IMR-90 (cell line): Measurements from ENCODE around the gene PPARGC1A. TPM values are rescaled to one million over a fixed set of nuclear protein-coding genes. Genes with fewer than 3 reads are reported as not detected.

Experiments
- ATAC-seq: fragments of 200-7000 bp; cut with Tn5 transposase; 2 replicates; pipeline ENCODE4 v1.9.1; 2020; ENCODE audit warnings: low read depth, mild to moderate bottlenecking, moderate library complexity
- BruUV-seq: library from RNA; stranded (reverse); fragments of 400-500 nt; replicated peaks from 2 replicates; lab custom pipeline; 2021; lab: Mats Ljungman, UMichigan
- CTCF ChIA-PET: fragments of 300-600 bp; formaldehyde crosslinking; extraction: SDS; loops from one replicate; lab custom pipeline; 2021; ENCODE audit warnings: antibody characterized with exemption; lab: Yijun Ruan, JAX
- POLR2A ChIA-PET: fragments of 300-600 bp; sonication (Branson Sonifier 250); formaldehyde crosslinking; loops from one replicate; lab custom pipeline; 2022; ENCODE audit warnings: antibody characterized with exemption; ENCODE audit not compliant: unreplicated experiment; lab: Charles Lee
- DNase-seq: peaks from one replicate; pipeline ENCODE4 v3.0.0; 2013
- H2AFZ ChIP-seq: replicated peaks from 2 replicates; pipeline ENCODE3; 2013; ENCODE audit warnings: low read length, mild to moderate bottlenecking; ENCODE audit not compliant: poor library complexity
- H2AK5ac ChIP-seq: 2 replicates; pipeline ENCODE4 v1.6.1; 2013; ENCODE audit warnings: low read depth, low read length, inconsistent platforms
- H2AK9ac ChIP-seq: replicated peaks from 2 replicates; pipeline ENCODE3; 2013; ENCODE audit warnings: mild to moderate bottlenecking, low read depth, low read length, moderate library complexity; ENCODE audit not compliant: poor library complexity
- H2BK120ac ChIP-seq: 2 replicates; pipeline ENCODE4 v1.6.1; 2013; ENCODE audit warnings: low read depth, low read length, inconsistent platforms
- H2BK15ac ChIP-seq: 3 replicates; pipeline ENCODE4 v1.6.1; 2013; ENCODE audit warnings: low read depth, low read length, inconsistent platforms
- H2BK20ac ChIP-seq: 2 replicates; pipeline ENCODE4 v1.6.1; 2013; ENCODE audit warnings: low read depth, mild to moderate bottlenecking, inconsistent platforms, low read length, moderate library complexity
- H2BK5ac ChIP-seq: 2 replicates; pipeline ENCODE4 v1.6.1; 2013; ENCODE audit warnings: mild to moderate bottlenecking, low read depth, low read length, inconsistent platforms; ENCODE audit not compliant: poor library complexity, severe bottlenecking
- H3K14ac ChIP-seq: replicated peaks from 2 replicates; pipeline ENCODE4 v1.6.1; 2013; ENCODE audit warnings: low read depth, low read length, inconsistent platforms
- H3K18ac ChIP-seq: 2 replicates; pipeline ENCODE4 v1.6.1; 2013; ENCODE audit warnings: low read depth, low read length, control low read depth
- H3K23ac ChIP-seq: 2 replicates; pipeline ENCODE4 v1.6.1; 2013; ENCODE audit warnings: low read depth, low read length, inconsistent platforms
- H3K27ac ChIP-seq: 2 replicates; pipeline ENCODE4 v1.5.1; 2013; ENCODE audit warnings: mild to moderate bottlenecking, control low read depth, low read length; ENCODE audit not compliant: insufficient read depth
- H3K27me3 ChIP-seq: 2 replicates; pipeline ENCODE4 v1.6.1; 2013; ENCODE audit warnings: low read length; ENCODE audit not compliant: control insufficient read depth, insufficient read depth
- H3K36me3 ChIP-seq: 2 replicates; pipeline ENCODE4 v1.6.1; 2013; ENCODE audit warnings: low read length, mixed read lengths; ENCODE audit not compliant: control insufficient read depth, insufficient read depth
- H3K4ac ChIP-seq: 2 replicates; pipeline ENCODE4 v1.6.1; 2013; ENCODE audit warnings: low read depth, low read length, inconsistent platforms
- H3K4me1 ChIP-seq: 2 replicates; pipeline ENCODE4 v1.6.1; 2013; ENCODE audit warnings: low read length, mixed read lengths; ENCODE audit not compliant: control insufficient read depth, insufficient read depth
- H3K4me2 ChIP-seq: 2 replicates; pipeline ENCODE4 v1.6.1; 2013; ENCODE audit warnings: low read depth, mild to moderate bottlenecking, control low read depth, low read length, moderate library complexity
- H3K4me3 ChIP-seq: 2 replicates; pipeline ENCODE4 v1.5.1; 2013; ENCODE audit warnings: low read depth, mild to moderate bottlenecking, control low read depth, low read length, moderate library complexity; ENCODE audit not compliant: insufficient read depth
- H3K56ac ChIP-seq: 2 replicates; pipeline ENCODE4 v1.6.1; 2013; ENCODE audit warnings: low read length, inconsistent platforms; ENCODE audit not compliant: insufficient read depth; ENCODE audit errors: extremely low read depth
- H3K79me1 ChIP-seq, 2 experiments: 2 replicates each; pipeline ENCODE4 v1.6.1; 2013; ENCODE audit warnings: low read length in 2 of 2, inconsistent platforms in 1 of 2, low read depth in 1 of 2
- H3K9ac ChIP-seq: 2 replicates; pipeline ENCODE4 v1.6.1; 2013; ENCODE audit warnings: low read depth, low read length, control low read depth
- H3K9me1 ChIP-seq: 2 replicates; pipeline ENCODE4 v1.6.1; 2013; ENCODE audit warnings: low read length, inconsistent platforms; ENCODE audit not compliant: insufficient read depth
- H3K9me3 ChIP-seq: 2 replicates; pipeline ENCODE4 v1.6.1; 2013; ENCODE audit warnings: low read length; ENCODE audit not compliant: control insufficient read depth, insufficient read depth
- H4K20me1 ChIP-seq: 2 replicates; pipeline ENCODE4 v1.6.1; 2013; ENCODE audit warnings: low read length, inconsistent platforms; ENCODE audit not compliant: insufficient read depth
- H4K5ac ChIP-seq: 2 replicates; pipeline ENCODE4 v1.6.1; 2013; ENCODE audit warnings: mild to moderate bottlenecking, low read depth, low read length, control low read depth
- H4K8ac ChIP-seq, 2 experiments: 2 replicates each; pipeline ENCODE4 v1.6.1; 2013; ENCODE audit warnings: low read depth in 2 of 2, low read length in 2 of 2, control low read depth in 1 of 2, inconsistent platforms in 1 of 2
- H4K91ac ChIP-seq: 2 replicates; pipeline ENCODE4 v1.6.1; 2013; ENCODE audit warnings: low read depth, low read length, inconsistent platforms; ENCODE audit not compliant: insufficient read depth
- BHLHE40 ChIP-seq: fragments of 150-350 bp; IDR thresholded peaks from 2 replicates; pipeline ENCODE4 v1.6.1; 2016; ENCODE audit warnings: mild to moderate bottlenecking, low read depth, low read length
- ELK1 ChIP-seq: fragments of 150-350 bp; IDR thresholded peaks from 2 replicates; pipeline ENCODE4 v1.6.1; 2016; ENCODE audit warnings: low read depth, mild to moderate bottlenecking, low read length, moderate library complexity, borderline replicate concordance
- MXI1 ChIP-seq: IDR thresholded peaks from 2 replicates; pipeline ENCODE4 v1.6.1; 2012; ENCODE audit warnings: low read depth, mild to moderate bottlenecking, low read length, moderate library complexity, borderline replicate concordance
- NFE2L2 ChIP-seq: fragments of 150-350 bp; IDR thresholded peaks from 2 replicates; pipeline ENCODE4 v1.6.1; 2016; ENCODE audit warnings: low read depth, mild to moderate bottlenecking, low read length
- RAD21 ChIP-seq: IDR thresholded peaks from 2 replicates; pipeline ENCODE4 v1.6.1; 2012; ENCODE audit warnings: low read length, improper control_type of control experiment
- RFX5 ChIP-seq: IDR thresholded peaks from 2 replicates; pipeline ENCODE4 v1.8.0; 2012; ENCODE audit warnings: low read depth, mild to moderate bottlenecking, low read length, moderate library complexity
- WGBS, 2 experiments: methylation state at CpG; one replicate each; pipeline versions ENCODE4 v1.1.5 to v1.1.7; 2013; ENCODE audit warnings: missing lambda C conversion rate in 2 of 2; ENCODE audit not compliant: insufficient read length in 1 of 2; ENCODE audit errors: extremely low coverage in 2 of 2; 5-methylcytosine and 5-hydroxymethylcytosine counted together
- dilution Hi-C: fragments of 300-500 bp; cut with HindIII; formaldehyde crosslinking; loops from one replicate; pipeline ENCODE4 v1.14.3; 2018; ENCODE audit warnings: low sequenced_read_pairs; ENCODE audit not compliant: unreplicated experiment
- in situ Hi-C: fragments of 300-500 bp; cut with MboI; formaldehyde crosslinking; loops from 3 replicates; pipeline ENCODE4 v1.14.3; 2019; ENCODE audit warnings: low sequenced_read_pairs, inconsistent platforms, mixed read lengths
- intact Hi-C: fragments of 100-400 bp; cut with micrococcal nuclease; formaldehyde crosslinking; loops from 2 replicates; pipeline ENCODE4 v1.10.0; 2022
- polyA plus RNA-seq, 3 experiments: library from polyadenylated mRNA; depleted of rRNA; stranded (reverse); fragments of >200 nt; gene quantifications; 2 replicates each; pipeline ENCODE4 v1.2.3, GENCODE V29; 2012; ENCODE audit warnings: low replicate concordance in 1 of 3
- total RNA-seq: library from RNA; depleted of rRNA; stranded (reverse); fragments of >200 nt; gene quantifications from 2 replicates; pipeline ENCODE4 v1.2.3, GENCODE V29; 2012

The PPARGC1A gene
- total and polyA plus RNA-seq, 2 of the 4 experiments (the other 2 are of a cell fraction) = under 0.01 to 0.03 TPM

GRCh38 chr4:23773884-23774636, 115.8 kb downstream of the PPARGC1A start (continued):
- TF ChIP-seq BHLHE40 = no peak

GRCh38 chr4:23770011-23770410, 119.8 kb downstream of the PPARGC1A start:
- Histone ChIP-seq H4K20me1 (no peaks in the 10 kb centered on the region), H2BK120ac (no peak overlapping the region), H3K23ac (no peak overlapping the region), H3K9me3 (no peaks in the 10 kb centered on the region), H2AFZ (no peak overlapping the region), H3K4ac (no peak overlapping the region), H2AK5ac (no peak overlapping the region), H4K5ac (no peak overlapping the region), H3K79me1 (no peaks in the 10 kb centered on the region), H3K14ac (no peak overlapping the region), H3K27me3 (no peaks in the 10 kb centered on the region; the same call in 1 of the 2 replicates), H3K4me1 (no peaks in the 10 kb centered on the region; the same call in 1 of the 2 replicates), H3K18ac (no peak overlapping the region), H2AK9ac (no peak overlapping the region), H2BK20ac (no peak overlapping the region), H3K9me1 (no peaks in the 10 kb centered on the region), H3K27ac (no peak overlapping the region), H3K56ac (no peak overlapping the region), H2BK15ac (no peak overlapping the region), H3K4me2 (no peak overlapping the region), H3K4me3 (no peak overlapping the region), H2BK5ac (no peak overlapping the region), H4K8ac (no peak overlapping the region), H3K36me3 (no peaks in the 10 kb centered on the region), H3K9ac (no peak overlapping the region), H4K91ac (no peak overlapping the region)
- in situ Hi-C loops (no loop called here), dilution Hi-C loops (no loop called here), intact Hi-C loops (no loop called here)
- peak; percentile 25 for DNase-seq
- TF ChIP-seq NFE2L2 (peak; percentile 20; the same call in 1 of the 2 replicates), ELK1 (no peak), RFX5 (no peak), RAD21 (no peak), MXI1 (no peak)
- no TSS peak for BruUV-seq
- CTCF ChIA-PET = no interaction called here
- WGBS, 2 experiments = no CpG with 5 or more reads among the region's 1 CpG
- POLR2A ChIA-PET = no interaction called here
- ATAC-seq = peak; percentile 74
